ENCODE data around the gene KRT77.

KRT77 gene

DNA sequence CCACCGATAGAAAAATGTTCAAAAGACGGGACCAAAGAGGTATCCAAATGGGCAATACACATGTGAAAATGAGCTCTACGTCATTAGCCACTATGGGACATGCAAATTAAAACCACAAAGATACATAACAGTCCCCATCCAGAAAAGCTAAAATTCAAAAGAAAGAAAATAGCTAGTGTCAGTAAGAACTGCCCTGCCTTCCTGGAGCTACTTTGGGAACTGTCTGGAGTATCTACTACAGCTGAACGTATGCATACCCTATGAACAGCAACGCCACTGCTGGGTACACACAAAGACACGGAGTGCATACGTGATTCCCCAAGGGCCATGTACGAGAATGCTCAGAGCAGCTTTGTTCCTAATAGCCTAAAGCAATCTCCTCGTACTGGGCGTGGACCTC, 25.8 kb upstream of the KRT77 start:
- H3K27ac Mint-ChIP-seq: no peak overlapping the region

DNA sequence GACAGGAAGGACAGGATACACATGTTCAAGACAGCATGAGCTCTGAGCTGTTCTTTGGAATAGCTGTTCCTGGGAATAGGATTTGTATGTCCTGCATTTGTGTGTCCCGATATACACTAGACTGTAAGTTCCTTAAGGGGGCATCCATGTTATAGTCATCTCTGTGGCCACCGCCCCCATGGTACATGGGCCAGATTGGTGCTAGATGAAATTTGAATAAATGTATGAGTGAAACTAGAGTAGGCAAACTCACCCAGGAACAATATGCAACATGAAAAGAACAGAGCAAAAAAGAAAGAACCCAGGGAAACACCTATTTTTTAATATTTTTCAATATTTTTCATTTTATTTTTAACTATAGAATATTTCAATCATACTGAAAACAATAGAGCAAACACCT, 25.1 kb upstream of the KRT77 start:
- DNase-seq: no peak
- no peak overlapping the region for H3K4me3 Mint-ChIP-seq
- H3K36me3 Mint-ChIP-seq (ENCODE audit: low read depth): no peaks in the 10 kb centered on the region
- TF ChIP-seq, protein P1, sequence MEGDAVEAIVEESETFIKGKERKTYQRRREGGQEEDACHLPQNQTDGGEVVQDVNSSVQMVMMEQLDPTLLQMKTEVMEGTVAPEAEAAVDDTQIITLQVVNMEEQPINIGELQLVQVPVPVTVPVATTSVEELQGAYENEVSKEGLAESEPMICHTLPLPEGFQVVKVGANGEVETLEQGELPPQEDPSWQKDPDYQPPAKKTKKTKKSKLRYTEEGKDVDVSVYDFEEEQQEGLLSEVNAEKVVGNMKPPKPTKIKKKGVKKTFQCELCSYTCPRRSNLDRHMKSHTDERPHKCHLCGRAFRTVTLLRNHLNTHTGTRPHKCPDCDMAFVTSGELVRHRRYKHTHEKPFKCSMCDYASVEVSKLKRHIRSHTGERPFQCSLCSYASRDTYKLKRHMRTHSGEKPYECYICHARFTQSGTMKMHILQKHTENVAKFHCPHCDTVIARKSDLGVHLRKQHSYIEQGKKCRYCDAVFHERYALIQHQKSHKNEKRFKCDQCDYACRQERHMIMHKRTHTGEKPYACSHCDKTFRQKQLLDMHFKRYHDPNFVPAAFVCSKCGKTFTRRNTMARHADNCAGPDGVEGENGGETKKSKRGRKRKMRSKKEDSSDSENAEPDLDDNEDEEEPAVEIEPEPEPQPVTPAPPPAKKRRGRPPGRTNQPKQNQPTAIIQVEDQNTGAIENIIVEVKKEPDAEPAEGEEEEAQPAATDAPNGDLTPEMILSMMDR (IDR thresholded peaks at IDR 0.05): no peak
- H3K4me1 Mint-ChIP-seq: no peaks in the 10 kb centered on the region
- peaks cover 8% of the 10 kb centered on the region for H3K9me3 Mint-ChIP-seq
- H3K27me3 Mint-ChIP-seq (ENCODE audit: low read depth, poor library complexity): peaks cover 42% of the 10 kb centered on the region
- H3K27ac Mint-ChIP-seq: no peak overlapping the region

More for the DNA sequence above, 25.8 kb upstream of the KRT77 start:
- Mint-ChIP-seq H3K27me3 (ENCODE audit: low read depth, poor library complexity) (peaks cover 46% of the 10 kb centered on the region), H3K36me3 (ENCODE audit: low read depth) (no peaks in the 10 kb centered on the region), H3K4me3 (no peak overlapping the region), H3K9me3 (peaks cover 8% of the 10 kb centered on the region), H3K4me1 (no peaks in the 10 kb centered on the region)
- DNase-seq: no peak
- TF ChIP-seq, protein P1 (IDR thresholded peaks at IDR 0.05): no peak

GRCh38 chr12:52727037-52727436, 23.7 kb upstream of the KRT77 start:
- Mint-ChIP-seq H3K27ac (no peak overlapping the region), H3K4me3 (no peak overlapping the region), H3K4me1 (no peaks in the 10 kb centered on the region), H3K9me3 (peaks cover 8% of the 10 kb centered on the region), H3K36me3 (ENCODE audit: low read depth) (no peaks in the 10 kb centered on the region), H3K27me3 (ENCODE audit: low read depth, poor library complexity) (peaks cover 30% of the 10 kb centered on the region)
- TF ChIP-seq, protein P1 (IDR thresholded peaks at IDR 0.05): no peak
- no peak for DNase-seq

DNA sequence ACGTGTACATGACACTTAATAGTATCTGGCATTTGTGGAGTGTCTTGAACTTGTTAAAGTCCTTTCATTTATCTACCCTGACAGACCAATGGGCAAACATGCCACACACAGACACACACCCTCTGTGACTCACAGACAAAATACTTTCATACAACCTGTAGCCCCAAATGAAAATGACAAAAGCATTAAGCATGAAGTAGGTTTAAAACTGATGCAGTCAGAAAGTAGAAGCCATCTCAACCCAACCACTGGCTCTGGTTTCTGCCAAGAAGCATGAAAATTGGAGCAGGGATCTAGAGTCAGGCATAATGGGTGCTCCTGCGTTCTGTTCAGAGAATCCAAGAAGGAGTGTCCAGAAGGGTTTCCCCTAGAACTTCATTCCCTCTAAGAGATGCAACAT, 23.1 kb upstream of the KRT77 start:
- Mint-ChIP-seq H3K27me3 (ENCODE audit: low read depth, poor library complexity) (peaks cover 29% of the 10 kb centered on the region), H3K4me3 (no peak overlapping the region), H3K27ac (no peak overlapping the region), H3K36me3 (ENCODE audit: low read depth) (no peaks in the 10 kb centered on the region), H3K9me3 (peaks cover 5% of the 10 kb centered on the region), H3K4me1 (no peaks in the 10 kb centered on the region)
- DNase-seq: no peak
- TF ChIP-seq, protein P1 (IDR thresholded peaks at IDR 0.05): no peak

GRCh38 chr12:52724384-52724783, 21.1 kb upstream of the KRT77 start:
- no peak for DNase-seq
- no peaks in the 10 kb centered on the region for H3K4me1 Mint-ChIP-seq
- H3K36me3 Mint-ChIP-seq (ENCODE audit: low read depth): no peaks in the 10 kb centered on the region
- no peaks in the 10 kb centered on the region for H3K9me3 Mint-ChIP-seq
- H3K4me3 Mint-ChIP-seq: no peak overlapping the region
- TF ChIP-seq, protein P1 (IDR thresholded peaks at IDR 0.05): no peak
- H3K27ac Mint-ChIP-seq: no peak overlapping the region
- H3K27me3 Mint-ChIP-seq (ENCODE audit: low read depth, poor library complexity): peaks cover 13% of the 10 kb centered on the region

DNA sequence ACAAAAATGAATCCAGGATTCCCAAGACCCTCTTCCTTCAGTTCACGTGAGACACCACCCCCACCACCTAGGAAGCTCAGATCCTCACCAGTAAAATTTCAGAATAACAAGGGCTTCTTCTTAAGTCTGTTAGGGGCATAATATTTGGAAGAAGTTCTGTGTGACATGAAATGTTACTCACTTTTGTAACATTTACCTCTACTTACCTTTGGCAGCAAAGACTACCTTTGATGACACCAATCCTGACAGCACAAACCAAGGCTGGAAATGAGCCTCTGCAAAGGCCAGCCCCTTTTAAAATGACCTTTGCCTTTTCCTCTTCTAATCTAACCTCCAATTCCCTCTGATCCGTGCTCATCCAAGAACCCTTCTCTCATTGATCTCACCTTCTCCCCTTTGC, 19.4 kb upstream of the KRT77 start:
- H3K4me3 Mint-ChIP-seq: no peak overlapping the region
- peaks cover 11% of the 10 kb centered on the region for H3K27me3 Mint-ChIP-seq (ENCODE audit: low read depth, poor library complexity)
- TF ChIP-seq, protein P1 (IDR thresholded peaks at IDR 0.05): no peak
- H3K36me3 Mint-ChIP-seq (ENCODE audit: low read depth): no peaks in the 10 kb centered on the region
- no peaks in the 10 kb centered on the region for H3K9me3 Mint-ChIP-seq
- H3K27ac Mint-ChIP-seq: no peak overlapping the region
- no peaks in the 10 kb centered on the region for H3K4me1 Mint-ChIP-seq
- DNase-seq: no peak
